ENCODE data around the gene FFAR3.

DNA sequence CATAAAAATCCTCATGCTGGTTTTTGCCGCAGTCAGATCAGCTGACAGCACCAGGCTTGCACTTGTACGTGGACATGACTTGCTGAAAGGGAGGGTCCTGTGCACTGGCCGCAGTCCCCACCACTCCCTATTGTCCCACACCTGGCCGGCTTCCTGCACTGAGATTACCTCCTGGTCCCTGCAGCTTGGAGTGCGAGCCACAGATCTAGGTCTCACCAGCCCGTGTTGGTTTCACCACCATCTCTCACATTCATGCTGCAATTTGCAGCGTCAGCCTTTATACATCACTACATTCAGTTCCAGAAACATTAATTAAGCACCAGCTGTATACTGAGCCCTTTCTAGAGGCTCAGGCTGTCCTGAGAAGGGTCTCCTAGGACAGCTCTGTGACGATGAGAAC lies 44.2 kb upstream of the FFAR3 start:
- TF ChIP-seq, protein P1, sequence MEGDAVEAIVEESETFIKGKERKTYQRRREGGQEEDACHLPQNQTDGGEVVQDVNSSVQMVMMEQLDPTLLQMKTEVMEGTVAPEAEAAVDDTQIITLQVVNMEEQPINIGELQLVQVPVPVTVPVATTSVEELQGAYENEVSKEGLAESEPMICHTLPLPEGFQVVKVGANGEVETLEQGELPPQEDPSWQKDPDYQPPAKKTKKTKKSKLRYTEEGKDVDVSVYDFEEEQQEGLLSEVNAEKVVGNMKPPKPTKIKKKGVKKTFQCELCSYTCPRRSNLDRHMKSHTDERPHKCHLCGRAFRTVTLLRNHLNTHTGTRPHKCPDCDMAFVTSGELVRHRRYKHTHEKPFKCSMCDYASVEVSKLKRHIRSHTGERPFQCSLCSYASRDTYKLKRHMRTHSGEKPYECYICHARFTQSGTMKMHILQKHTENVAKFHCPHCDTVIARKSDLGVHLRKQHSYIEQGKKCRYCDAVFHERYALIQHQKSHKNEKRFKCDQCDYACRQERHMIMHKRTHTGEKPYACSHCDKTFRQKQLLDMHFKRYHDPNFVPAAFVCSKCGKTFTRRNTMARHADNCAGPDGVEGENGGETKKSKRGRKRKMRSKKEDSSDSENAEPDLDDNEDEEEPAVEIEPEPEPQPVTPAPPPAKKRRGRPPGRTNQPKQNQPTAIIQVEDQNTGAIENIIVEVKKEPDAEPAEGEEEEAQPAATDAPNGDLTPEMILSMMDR (IDR thresholded peaks at IDR 0.05): no peak
- no peak for TF ChIP-seq POLR2A (IDR thresholded peaks at IDR 0.05)
- TF ChIP-seq POLR2AphosphoS5 (IDR thresholded peaks at IDR 0.05): no peak

Data from sigmoid colon (tissue), 4 donors.